ENCODE data around the gene SCAMP2. TPM values are rescaled to one million over a fixed set of nuclear protein-coding genes. Genes with fewer than 3 reads are reported as not detected.
A peak's percentile ranks its signal among the peaks of the same experiment; 100 is the strongest.
"Not testable (repeated sequence)": the region's sequence is repeated elsewhere in the genome, so short reads cannot be mapped to it uniquely, and the experiment has no call there.

The SCAMP2 gene
- polyA plus RNA-seq, 3 donors: 124 to 158 (median 124) TPM

GRCh38 chr15:74896316-74896715, 23.2 kb upstream of the SCAMP2 start:
- H3K27me3 Mint-ChIP-seq (ENCODE audit: low read depth in 3 of 3): peaks cover 0 to 1% (median 0%) of the 10 kb centered on the region in 3 donors
- 100% methylated on average over 2 of the region's 3 CpGs for WGBS (ENCODE audit: insufficient coverage)
- Histone ChIP-seq H4K20me1 (ENCODE audit: insufficient read depth, low read length) (peaks cover 5% of the 10 kb centered on the region), H3K4me1 (ENCODE audit: control insufficient read depth in 1 of 2, insufficient read depth in 2 of 2, low read length in 2 of 2) (peaks cover under 1% of the 10 kb centered on the region in 2 donors), H3K4me3 (replicated peaks in 1 of 3; ENCODE audit: low read depth in 2 of 3, low read length in 3 of 3) (no peak overlapping the region), H2AFZ (ENCODE audit: insufficient read depth, low read depth, low read length, poor library complexity, severe bottlenecking) (no peak overlapping the region), H3K27ac (ENCODE audit: low read depth in 1 of 2, low read length in 2 of 2) (no peak overlapping the region), H3K36me3 (replicated peaks in 1 of 2; ENCODE audit: control insufficient read depth in 1 of 2, insufficient read depth in 2 of 2, low read length in 2 of 2) (peaks cover 45 to 64% of the 10 kb centered on the region in 2 donors), H3K27me3 (ENCODE audit: control insufficient read depth in 2 of 2, insufficient read depth in 2 of 2, low read length in 2 of 2) (no peaks in the 10 kb centered on the region), H3K9ac (ENCODE audit: insufficient read depth, low read length, poor library complexity, severe bottlenecking) (no peak overlapping the region), H3K9me3 (replicated peaks in 1 of 2; ENCODE audit: control insufficient read depth in 1 of 2, insufficient read depth in 1 of 2, low read length in 2 of 2) (no peaks in the 10 kb centered on the region), H3K79me2 (ENCODE audit: insufficient read depth, low read length) (no peaks in the 10 kb centered on the region), H3K4me2 (replicated peaks; ENCODE audit: extremely low read depth, low read length, poor library complexity, severe bottlenecking) (no peak overlapping the region)
- peaks cover 41 to 54% of the 10 kb centered on the region in 2 donors for H3K36me3 Mint-ChIP-seq
- no peak for DNase-seq
- intact Hi-C loops (cut with micrococcal nuclease): no loop called here
- no peak overlapping the region for H3K27ac Mint-ChIP-seq
- H3K4me1 Mint-ChIP-seq: peaks cover 6% of the 10 kb centered on the region
- H3K9me3 Mint-ChIP-seq: no peaks in the 10 kb centered on the region
- TF ChIP-seq CTCF (IDR thresholded peaks at IDR 0.05): no peak
- H3K4me3 Mint-ChIP-seq: no peak overlapping the region

- no peaks in the 10 kb centered on the region for H3K9me3 Mint-ChIP-seq
- no peak for TF ChIP-seq CTCF (IDR thresholded peaks at IDR 0.05)
These were observed 22.7 kb upstream of the SCAMP2 start for GRCh38 chr15:74895830-74896229.

GRCh38 chr15:74894383-74894782, 21.2 kb upstream of the SCAMP2 start:
- H4K20me1 ChIP-seq (ENCODE audit: insufficient read depth, low read length); H3K9me3 ChIP-seq (replicated peaks in 1 of 2; ENCODE audit: control insufficient read depth in 1 of 2, insufficient read depth in 1 of 2, low read length in 2 of 2); DNase-seq; H3K4me3 ChIP-seq (replicated peaks in 1 of 3; ENCODE audit: low read depth in 2 of 3, low read length in 3 of 3); intact Hi-C loops (cut with micrococcal nuclease); H3K27me3 Mint-ChIP-seq (ENCODE audit: low read depth in 3 of 3); H3K4me3 Mint-ChIP-seq; H3K79me2 ChIP-seq (ENCODE audit: insufficient read depth, low read length); H3K4me2 ChIP-seq (replicated peaks; ENCODE audit: extremely low read depth, low read length, poor library complexity, severe bottlenecking); H3K27ac ChIP-seq (ENCODE audit: low read depth in 1 of 2, low read length in 2 of 2); H3K9ac ChIP-seq (ENCODE audit: insufficient read depth, low read length, poor library complexity, severe bottlenecking); H2AFZ ChIP-seq (ENCODE audit: insufficient read depth, low read depth, low read length, poor library complexity, severe bottlenecking); H3K27me3 ChIP-seq (ENCODE audit: control insufficient read depth in 2 of 2, insufficient read depth in 2 of 2, low read length in 2 of 2); H3K9me3 Mint-ChIP-seq: not testable (repeated sequence)
- peaks cover 11 to 12% of the 10 kb centered on the region in 2 donors for H3K4me1 ChIP-seq (ENCODE audit: control insufficient read depth in 1 of 2, insufficient read depth in 2 of 2, low read length in 2 of 2)
- peak overlapping the region in 1 of 7 donors; percentile 58 for H3K27ac Mint-ChIP-seq
- peaks cover 31 to 46% of the 10 kb centered on the region in 2 donors for H3K36me3 ChIP-seq (replicated peaks in 1 of 2; ENCODE audit: control insufficient read depth in 1 of 2, insufficient read depth in 2 of 2, low read length in 2 of 2)
- WGBS (ENCODE audit: insufficient coverage): 92% methylated on average over 2 of the region's 7 CpGs
- H3K4me1 Mint-ChIP-seq: peaks cover 21% of the 10 kb centered on the region
- H3K36me3 Mint-ChIP-seq: peaks cover 28 to 41% of the 10 kb centered on the region in 2 donors

More at GRCh38 chr15:74895830-74896229, 22.7 kb upstream of the SCAMP2 start:
- no peaks in the 10 kb centered on the region for H3K27me3 ChIP-seq (ENCODE audit: control insufficient read depth in 2 of 2, insufficient read depth in 2 of 2, low read length in 2 of 2)
- H3K4me2 ChIP-seq (replicated peaks; ENCODE audit: extremely low read depth, low read length, poor library complexity, severe bottlenecking): no peak overlapping the region
- H3K4me3 ChIP-seq (replicated peaks in 1 of 3; ENCODE audit: low read depth in 2 of 3, low read length in 3 of 3): no peak overlapping the region
- no peaks in the 10 kb centered on the region for H3K9me3 ChIP-seq (replicated peaks in 1 of 2; ENCODE audit: control insufficient read depth in 1 of 2, insufficient read depth in 1 of 2, low read length in 2 of 2)
- H3K27me3 Mint-ChIP-seq (ENCODE audit: low read depth in 3 of 3): peaks cover 0 to 1% (median 0%) of the 10 kb centered on the region in 3 donors
- no peak overlapping the region for H3K27ac Mint-ChIP-seq
- no peaks in the 10 kb centered on the region for H3K79me2 ChIP-seq (ENCODE audit: insufficient read depth, low read length)
- WGBS (ENCODE audit: insufficient coverage): 95% methylated on average over 5 of the region's 6 CpGs
- H4K20me1 ChIP-seq (ENCODE audit: insufficient read depth, low read length): peaks cover under 1% of the 10 kb centered on the region
- H3K4me1 ChIP-seq (ENCODE audit: control insufficient read depth in 1 of 2, insufficient read depth in 2 of 2, low read length in 2 of 2): no peaks in the 10 kb centered on the region
- H3K9ac ChIP-seq (ENCODE audit: insufficient read depth, low read length, poor library complexity, severe bottlenecking): no peak overlapping the region
- H3K4me3 Mint-ChIP-seq: no peak overlapping the region
- H2AFZ ChIP-seq (ENCODE audit: insufficient read depth, low read depth, low read length, poor library complexity, severe bottlenecking): no peak overlapping the region
- peaks cover 7% of the 10 kb centered on the region for H3K4me1 Mint-ChIP-seq
- H3K36me3 Mint-ChIP-seq: peaks cover 39 to 53% of the 10 kb centered on the region in 2 donors
- DNase-seq: no peak
- peaks cover 43 to 60% of the 10 kb centered on the region in 2 donors for H3K36me3 ChIP-seq (replicated peaks in 1 of 2; ENCODE audit: control insufficient read depth in 1 of 2, insufficient read depth in 2 of 2, low read length in 2 of 2)
- intact Hi-C loops (cut with micrococcal nuclease): no loop called here
- no peak overlapping the region for H3K27ac ChIP-seq (ENCODE audit: low read depth in 1 of 2, low read length in 2 of 2)

Data from CD14-positive monocyte (primary cell).